HUES64 (cell line): Measurements from ENCODE around the gene ERBB4.

Source experiments
- H3K27ac ChIP-seq: 2 replicates; pipeline ENCODE4 v1.7.0; 2013; ENCODE audit warnings: low read depth, low read length, inconsistent platforms
- H3K27me3 ChIP-seq: 2 replicates; pipeline ENCODE4 v1.6.1; 2013; ENCODE audit warnings: mild to moderate bottlenecking, low read length; ENCODE audit not compliant: insufficient read depth
- H3K36me3 ChIP-seq: 2 replicates; pipeline ENCODE4 v1.6.1; 2013; ENCODE audit warnings: mild to moderate bottlenecking, low read length; ENCODE audit not compliant: insufficient read depth
- H3K4me1 ChIP-seq: 2 replicates; pipeline ENCODE4 v1.6.1; 2013; ENCODE audit warnings: mild to moderate bottlenecking, low read length, moderate library complexity; ENCODE audit not compliant: insufficient read depth
- H3K4me3 ChIP-seq: 2 replicates; pipeline ENCODE4 v1.5.1; 2013; ENCODE audit warnings: mild to moderate bottlenecking, low read length, moderate library complexity
- H3K9ac ChIP-seq: 2 replicates; pipeline ENCODE4 v1.6.1; 2013; ENCODE audit warnings: mild to moderate bottlenecking, low read depth, low read length
- H3K9me3 ChIP-seq: 2 replicates; pipeline ENCODE4 v1.6.1; 2013; ENCODE audit warnings: low read depth, low read length; ENCODE audit not compliant: insufficient read depth
- WGBS: fragments of 150-250, 120-280 bp; methylation state at CpG from one replicate; pipeline ENCODE4 v1.1.7; 2013; ENCODE audit warnings: missing lambda C conversion rate; 5-methylcytosine and 5-hydroxymethylcytosine counted together

Gene ERBB4

DNA sequence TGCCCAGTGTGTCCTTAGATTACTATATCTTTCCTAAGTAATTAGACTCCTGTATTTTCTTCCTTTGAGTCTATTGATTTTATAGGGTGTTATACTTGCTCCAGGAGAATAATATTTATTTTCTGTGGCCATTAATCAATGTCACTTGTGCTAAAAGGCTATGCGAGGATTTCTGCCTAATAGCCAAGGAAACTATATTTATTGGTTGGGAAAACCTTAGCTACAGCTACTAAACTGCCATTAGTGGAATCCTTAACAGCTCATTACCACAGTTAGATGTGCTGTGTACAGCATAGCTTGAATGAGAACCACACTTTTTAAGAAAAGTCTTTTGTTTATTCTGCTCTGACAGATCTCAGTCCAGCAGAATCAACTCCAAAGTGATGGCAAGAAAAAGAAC is 537.3 kb downstream of the ERBB4 start:
- no peak overlapping the region for H3K4me3 ChIP-seq
- 100% methylated on average over 1 of the region's 1 CpG for WGBS
- no peaks in the 10 kb centered on the region for H3K9me3 ChIP-seq
- H3K4me1 ChIP-seq: no peaks in the 10 kb centered on the region
- H3K9ac ChIP-seq: no peak overlapping the region
- H3K36me3 ChIP-seq: no peaks in the 10 kb centered on the region
- H3K27me3 ChIP-seq: no peaks in the 10 kb centered on the region
- no peak overlapping the region for H3K27ac ChIP-seq

DNA sequence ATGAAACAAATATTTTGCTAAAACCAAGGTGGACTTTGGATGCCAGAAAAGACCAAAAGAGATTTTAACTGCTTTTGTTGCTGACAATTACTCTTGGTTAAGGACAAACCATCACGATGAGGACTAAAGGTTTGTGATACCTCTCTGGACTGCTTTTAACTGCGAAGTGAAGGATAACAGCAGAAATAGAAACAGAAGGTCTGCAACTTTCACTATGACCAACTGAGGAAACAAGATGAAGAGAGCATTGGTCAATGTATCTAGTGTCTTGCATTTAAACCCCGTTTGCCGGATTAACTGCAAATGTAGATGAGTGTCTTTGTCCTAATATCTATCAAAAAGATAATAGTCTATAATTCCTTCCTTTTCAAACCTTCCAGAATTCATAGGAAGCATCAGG is 541.7 kb downstream of the ERBB4 start:
- Histone ChIP-seq H3K27ac (no peak overlapping the region), H3K9ac (no peak overlapping the region), H3K36me3 (no peaks in the 10 kb centered on the region), H3K9me3 (no peaks in the 10 kb centered on the region), H3K4me3 (no peak overlapping the region), H3K4me1 (no peaks in the 10 kb centered on the region), H3K27me3 (no peaks in the 10 kb centered on the region)
- WGBS: 89% methylated on average over 2 of the region's 4 CpGs

DNA sequence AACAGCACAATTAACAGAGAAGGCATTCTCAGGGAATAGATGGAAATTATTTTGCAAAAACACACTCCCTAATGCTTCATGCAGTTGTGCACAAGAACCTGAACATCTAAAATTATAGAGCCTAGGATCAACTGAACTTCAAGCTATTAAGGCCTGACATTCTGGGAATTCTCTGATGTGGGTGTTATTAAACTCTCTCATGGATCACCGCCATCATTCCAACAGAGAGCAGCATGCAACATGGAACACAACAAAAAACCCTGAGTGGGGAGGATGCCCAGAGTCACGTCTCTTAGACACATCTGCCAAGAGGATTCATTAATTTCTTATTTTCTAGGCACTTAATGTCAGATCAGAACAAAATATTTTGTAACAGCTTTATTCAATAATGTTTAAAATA is 543.8 kb downstream of the ERBB4 start:
- Histone ChIP-seq H3K27ac (no peak overlapping the region), H3K9ac (no peak overlapping the region), H3K4me1 (no peaks in the 10 kb centered on the region), H3K27me3 (no peaks in the 10 kb centered on the region), H3K9me3 (no peaks in the 10 kb centered on the region), H3K36me3 (no peaks in the 10 kb centered on the region), H3K4me3 (no peak overlapping the region)
- WGBS: 82% methylated on average over 2 of the region's 2 CpGs

GRCh38 chr2:211990335-211990734 is 548.3 kb downstream of the ERBB4 start:
- no peaks in the 10 kb centered on the region for H3K36me3 ChIP-seq
- 97% methylated on average over 1 of the region's 1 CpG for WGBS
- H3K27ac ChIP-seq: no peak overlapping the region
- no peak overlapping the region for H3K4me3 ChIP-seq
- no peaks in the 10 kb centered on the region for H3K9me3 ChIP-seq
- no peaks in the 10 kb centered on the region for H3K4me1 ChIP-seq
- H3K27me3 ChIP-seq: no peaks in the 10 kb centered on the region
- H3K9ac ChIP-seq: no peak overlapping the region

- WGBS: 94% methylated on average over 2 of the region's 2 CpGs
These were observed 552.3 kb downstream of the ERBB4 start for GRCh38 chr2:211986313-211986712.

GRCh38 chr2:211985393-211985792 is 553.2 kb downstream of the ERBB4 start:
- Histone ChIP-seq H3K36me3 (no peaks in the 10 kb centered on the region), H3K9ac (no peak overlapping the region), H3K4me1 (no peaks in the 10 kb centered on the region), H3K4me3 (no peak overlapping the region), H3K9me3 (no peaks in the 10 kb centered on the region), H3K27me3 (no peaks in the 10 kb centered on the region), H3K27ac (no peak overlapping the region)
- WGBS: no CpG with 5 or more reads among the region's 1 CpG

More at GRCh38 chr2:211986313-211986712, 552.3 kb downstream of the ERBB4 start:
- no peak overlapping the region for H3K4me3 ChIP-seq
- H3K4me1 ChIP-seq: no peaks in the 10 kb centered on the region
- H3K27me3 ChIP-seq: no peaks in the 10 kb centered on the region
- H3K36me3 ChIP-seq: no peaks in the 10 kb centered on the region
- no peak overlapping the region for H3K9ac ChIP-seq
- H3K27ac ChIP-seq: no peak overlapping the region
- no peaks in the 10 kb centered on the region for H3K9me3 ChIP-seq

DNA sequence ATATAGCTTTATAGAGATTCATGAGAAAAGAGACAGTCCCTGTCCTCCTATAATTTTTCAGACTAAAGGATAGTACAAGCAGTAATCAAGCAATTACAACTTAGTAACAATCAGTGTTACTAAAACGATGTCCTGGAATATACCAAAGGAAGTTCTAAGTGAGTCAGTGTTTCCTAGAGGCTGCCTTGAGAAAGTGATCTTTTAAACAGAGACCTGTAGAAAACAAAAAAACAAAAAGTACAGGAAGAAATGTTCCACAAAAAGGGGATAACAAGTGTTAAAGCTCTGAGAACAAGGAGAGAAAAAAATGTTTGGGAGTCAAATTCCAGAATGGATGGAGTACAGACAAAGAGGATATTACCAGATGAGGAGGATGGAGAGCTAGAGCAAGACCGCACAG is 556.4 kb downstream of the ERBB4 start:
- H3K4me3 ChIP-seq: no peak overlapping the region
- H3K27ac ChIP-seq: no peak overlapping the region
- H3K9me3 ChIP-seq: no peaks in the 10 kb centered on the region
- WGBS: 94% methylated on average over 2 of the region's 2 CpGs
- H3K4me1 ChIP-seq: no peaks in the 10 kb centered on the region
- no peaks in the 10 kb centered on the region for H3K27me3 ChIP-seq
- H3K9ac ChIP-seq: no peak overlapping the region
- H3K36me3 ChIP-seq: no peaks in the 10 kb centered on the region

DNA sequence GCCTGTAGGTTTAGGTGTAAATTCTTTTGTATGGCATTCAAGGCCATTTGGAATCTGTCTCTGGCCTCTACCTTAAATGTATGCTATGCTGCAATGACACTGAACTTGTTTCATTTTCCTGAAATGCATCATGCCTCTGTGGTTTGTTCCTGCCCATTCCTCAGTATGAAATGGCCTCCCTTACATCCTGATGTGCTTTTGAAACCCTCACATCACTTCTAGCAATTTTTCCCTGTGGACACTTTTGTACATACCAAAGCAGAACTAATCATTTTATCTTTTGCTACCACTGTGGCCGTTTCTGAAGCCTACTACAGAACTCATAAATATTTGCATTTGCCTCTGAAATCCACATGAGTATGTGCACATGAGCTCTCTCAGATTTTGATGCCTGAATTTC is 557.2 kb downstream of the ERBB4 start:
- H3K4me3 ChIP-seq: no peak overlapping the region
- H3K9me3 ChIP-seq: no peaks in the 10 kb centered on the region
- H3K27ac ChIP-seq: no peak overlapping the region
- no peaks in the 10 kb centered on the region for H3K27me3 ChIP-seq
- H3K4me1 ChIP-seq: no peaks in the 10 kb centered on the region
- H3K9ac ChIP-seq: no peak overlapping the region
- no peaks in the 10 kb centered on the region for H3K36me3 ChIP-seq
- 92% methylated on average over 1 of the region's 1 CpG for WGBS

GRCh38 chr2:211976076-211976475 is 562.5 kb downstream of the ERBB4 start:
- WGBS: no CpG with 5 or more reads among the region's 1 CpG
- Histone ChIP-seq H3K27ac (no peak overlapping the region), H3K27me3 (no peaks in the 10 kb centered on the region), H3K9ac (no peak overlapping the region), H3K36me3 (no peaks in the 10 kb centered on the region), H3K9me3 (no peaks in the 10 kb centered on the region), H3K4me3 (no peak overlapping the region), H3K4me1 (no peaks in the 10 kb centered on the region)

DNA sequence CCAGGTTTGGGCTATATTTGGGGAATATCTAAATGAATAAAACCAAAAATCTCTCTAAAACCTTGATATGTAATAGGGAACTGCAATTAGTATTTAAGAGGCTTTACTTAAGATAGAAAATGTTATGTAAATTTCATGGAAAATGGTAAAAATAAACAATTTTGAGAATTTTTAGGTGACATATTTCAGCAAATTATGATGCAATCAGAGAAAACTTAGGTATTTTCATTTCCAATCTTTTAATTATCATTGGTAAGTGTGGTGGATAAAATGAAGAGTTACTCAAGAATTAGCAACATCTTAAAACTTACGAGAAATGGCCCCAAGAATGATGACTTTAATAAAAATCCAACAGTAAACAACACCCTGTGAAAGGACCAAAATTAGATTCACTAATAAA is 571.4 kb downstream of the ERBB4 start:
- no peak overlapping the region for H3K4me3 ChIP-seq
- H3K9ac ChIP-seq: no peak overlapping the region
- H3K36me3 ChIP-seq: no peaks in the 10 kb centered on the region
- H3K27me3 ChIP-seq: no peaks in the 10 kb centered on the region
- WGBS: no CpG with 5 or more reads among the region's 1 CpG
- no peaks in the 10 kb centered on the region for H3K9me3 ChIP-seq
- H3K27ac ChIP-seq: no peak overlapping the region
- no peaks in the 10 kb centered on the region for H3K4me1 ChIP-seq

- H3K4me3 ChIP-seq: no peak overlapping the region
- no peaks in the 10 kb centered on the region for H3K4me1 ChIP-seq
- H3K27me3 ChIP-seq: no peaks in the 10 kb centered on the region
- 100% methylated on average over 1 of the region's 1 CpG for WGBS
- H3K36me3 ChIP-seq: no peaks in the 10 kb centered on the region
- H3K9ac ChIP-seq: no peak overlapping the region
- no peak overlapping the region for H3K27ac ChIP-seq
- no peaks in the 10 kb centered on the region for H3K9me3 ChIP-seq
These were observed 574.6 kb downstream of the ERBB4 start for GRCh38 chr2:211963969-211964368.

- no peak overlapping the region for H3K27ac ChIP-seq
These were observed 580.8 kb downstream of the ERBB4 start for GRCh38 chr2:211957799-211958198.

More at GRCh38 chr2:211957799-211958198, 580.8 kb downstream of the ERBB4 start:
- Histone ChIP-seq H3K9me3 (no peaks in the 10 kb centered on the region), H3K9ac (no peak overlapping the region), H3K4me3 (no peak overlapping the region), H3K27me3 (no peaks in the 10 kb centered on the region), H3K36me3 (no peaks in the 10 kb centered on the region), H3K4me1 (no peaks in the 10 kb centered on the region)
- 98% methylated on average over 1 of the region's 1 CpG for WGBS
